Hepatocyte (in vitro differentiated cells): Measurements from ENCODE around the gene FANCI. TPM values are rescaled to one million over a fixed set of nuclear protein-coding genes. Genes with fewer than 3 reads are reported as not detected.

Source experiments
- DNase-seq: peaks from one replicate; pipeline ENCODE4 v3.0.0-alpha.2; 2016; ENCODE audit warnings: low spot score
- H2AFZ ChIP-seq: fragments of 200-600 bp; sonication (generic); 2 replicates; pipeline ENCODE4 v1.6.0; 2016; ENCODE audit warnings: antibody characterized with exemption, mild to moderate bottlenecking
- H3K27ac ChIP-seq: fragments of 200-600 bp; sonication (generic); 2 replicates; pipeline ENCODE4 v1.5.1; 2016; ENCODE audit warnings: mild to moderate bottlenecking
- H3K27me3 ChIP-seq: fragments of 200-600 bp; sonication (generic); 2 replicates; pipeline ENCODE4 v1.6.1; 2016
- H3K36me3 ChIP-seq: fragments of 200-600 bp; sonication (generic); replicated peaks from 2 replicates; pipeline ENCODE4 v1.5.1; 2016; ENCODE audit warnings: low read depth; ENCODE audit not compliant: insufficient read depth
- H3K4me1 ChIP-seq: fragments of 200-600 bp; sonication (generic); 2 replicates; pipeline ENCODE4 v1.5.1; 2016; ENCODE audit warnings: mild to moderate bottlenecking, moderate library complexity; ENCODE audit not compliant: insufficient read depth
- H3K4me2 ChIP-seq: fragments of 200-600 bp; sonication (generic); 2 replicates; pipeline ENCODE4 v1.6.0; 2016
- H3K4me3 ChIP-seq: fragments of 200-600 bp; sonication (generic); 2 replicates; pipeline ENCODE4 v1.5.1; 2016; ENCODE audit warnings: mild to moderate bottlenecking
- H3K79me2 ChIP-seq: fragments of 200-600 bp; sonication (generic); 2 replicates; pipeline ENCODE4 v1.6.0; 2017; ENCODE audit warnings: mild to moderate bottlenecking
- H3K9me2 ChIP-seq: fragments of 200-600 bp; sonication (generic); replicated peaks from 2 replicates; pipeline ENCODE4 v1.6.0; 2017; ENCODE audit warnings: mild to moderate bottlenecking; ENCODE audit not compliant: insufficient read depth
- H3K9me3 ChIP-seq: fragments of 200-600 bp; sonication (generic); 2 replicates; pipeline ENCODE4 v1.5.1; 2016; ENCODE audit warnings: low read depth, mild to moderate bottlenecking
- H4K20me1 ChIP-seq: fragments of 200-600 bp; sonication (generic); 2 replicates; pipeline ENCODE4 v1.6.0; 2016; ENCODE audit warnings: mild to moderate bottlenecking; ENCODE audit not compliant: insufficient read depth, poor library complexity, severe bottlenecking
- EZH2 ChIP-seq: fragments of 200-600 bp; sonication (generic); IDR thresholded peaks from 2 replicates; pipeline ENCODE4 v1.6.1; 2016; ENCODE audit warnings: antibody characterized with exemption, mild to moderate bottlenecking, borderline replicate concordance
- EZH2phosphoT487 ChIP-seq: fragments of 200-600 bp; sonication (generic); IDR thresholded peaks from one replicate; pipeline ENCODE4 v1.6.1; 2018; ENCODE audit warnings: antibody characterized with exemption, mild to moderate bottlenecking, low read depth, moderate library complexity; ENCODE audit not compliant: unreplicated experiment, severe bottlenecking
- WGBS: methylation state at CpG from one replicate; pipeline ENCODE4 v1.1.6; 2016; ENCODE audit warnings: low lambda C conversion rate; ENCODE audit errors: missing lambda C conversion rate; 5-methylcytosine and 5-hydroxymethylcytosine counted together
- polyA plus RNA-seq: library from polyadenylated mRNA; unstranded; fragments of >200 nt; fragmentation: Nextera tagmentation; extraction: Ambion mirVana; gene quantifications from 2 replicates; pipeline ENCODE4 v1.2.1, GENCODE V29; 2016
- total RNA-seq: library from RNA; depleted of rRNA; stranded (reverse); fragments of >200 nt; gene quantifications from 2 replicates; pipeline ENCODE4 v1.2.3, GENCODE V29; 2014
- TF ChIP-seq, protein P1 (sequence below): fragments of 200-600 bp; sonication (generic); IDR thresholded peaks from 2 replicates; pipeline ENCODE4 v1.5.1; 2016; ENCODE audit warnings: antibody characterized with exemption, mild to moderate bottlenecking; ENCODE audit not compliant: poor library complexity

The FANCI gene
- total and polyA plus RNA-seq, 2 experiments from 2014 or later, result 8.0 to 14.5 TPM

DNA sequence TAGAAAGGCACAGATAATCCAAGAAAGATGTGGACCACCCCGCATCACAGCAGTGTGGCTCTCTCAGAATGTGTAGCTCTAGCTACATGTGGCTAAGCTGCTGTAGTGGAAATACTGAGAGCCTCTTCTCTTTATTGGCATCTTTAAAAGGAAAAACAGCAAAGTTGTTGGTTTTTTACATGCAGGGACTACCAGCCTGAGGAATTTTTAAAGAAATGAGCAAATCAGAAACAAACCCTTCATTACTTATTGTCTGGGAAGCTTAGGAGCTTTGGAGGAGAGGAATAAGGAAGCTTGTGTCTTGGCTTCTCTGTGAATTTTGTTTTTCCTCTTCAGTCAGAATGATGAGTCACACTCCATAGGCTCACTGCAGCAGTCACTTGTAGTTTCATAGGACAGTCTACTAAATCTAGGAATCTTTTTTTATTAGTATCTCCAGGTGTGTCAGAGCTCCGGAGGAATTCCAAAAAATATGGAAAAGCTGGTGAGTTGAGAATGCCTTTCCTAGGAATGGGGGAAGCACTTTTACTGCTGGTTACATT lies 63.3 kb downstream of the FANCI start:
- DNase-seq, result no peak

DNA sequence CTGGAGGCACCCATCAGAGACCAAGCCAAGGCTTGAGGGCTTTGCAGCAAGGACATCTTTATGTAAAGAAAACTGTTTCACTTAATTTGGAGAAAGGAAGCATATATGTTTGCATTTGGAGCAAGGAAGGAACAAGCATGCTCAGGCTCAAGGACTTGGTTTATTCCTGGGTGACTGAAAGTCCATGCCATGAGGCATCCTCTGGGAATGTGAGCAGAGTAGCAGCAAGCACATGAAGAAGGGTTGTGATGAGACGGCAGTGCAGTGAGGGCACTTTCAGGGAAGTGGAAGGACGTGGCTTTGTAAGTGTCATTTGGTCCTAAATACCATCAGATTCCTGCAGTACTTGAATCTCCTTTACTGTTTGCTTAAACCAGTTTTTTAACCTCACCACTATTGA lies 64.0 kb downstream of the FANCI start:
- Histone ChIP-seq H3K36me3 (no peaks in the 10 kb centered on the region), H3K79me2 (no peaks in the 10 kb centered on the region), H3K4me1 (no peaks in the 10 kb centered on the region), H3K4me2 (no peak overlapping the region), H3K9me3 (no peaks in the 10 kb centered on the region), H3K27ac (no peak overlapping the region), H4K20me1 (no peaks in the 10 kb centered on the region), H3K27me3 (no peaks in the 10 kb centered on the region), H3K4me3 (no peak overlapping the region), H3K9me2 (no peaks in the 10 kb centered on the region), H2AFZ (no peak overlapping the region)
- 96% methylated on average over 2 of the region's 2 CpGs for WGBS
- no peak for DNase-seq
- TF ChIP-seq EZH2, result no peak
- no peak for TF ChIP-seq EZH2phosphoT487
- TF ChIP-seq, protein P1, sequence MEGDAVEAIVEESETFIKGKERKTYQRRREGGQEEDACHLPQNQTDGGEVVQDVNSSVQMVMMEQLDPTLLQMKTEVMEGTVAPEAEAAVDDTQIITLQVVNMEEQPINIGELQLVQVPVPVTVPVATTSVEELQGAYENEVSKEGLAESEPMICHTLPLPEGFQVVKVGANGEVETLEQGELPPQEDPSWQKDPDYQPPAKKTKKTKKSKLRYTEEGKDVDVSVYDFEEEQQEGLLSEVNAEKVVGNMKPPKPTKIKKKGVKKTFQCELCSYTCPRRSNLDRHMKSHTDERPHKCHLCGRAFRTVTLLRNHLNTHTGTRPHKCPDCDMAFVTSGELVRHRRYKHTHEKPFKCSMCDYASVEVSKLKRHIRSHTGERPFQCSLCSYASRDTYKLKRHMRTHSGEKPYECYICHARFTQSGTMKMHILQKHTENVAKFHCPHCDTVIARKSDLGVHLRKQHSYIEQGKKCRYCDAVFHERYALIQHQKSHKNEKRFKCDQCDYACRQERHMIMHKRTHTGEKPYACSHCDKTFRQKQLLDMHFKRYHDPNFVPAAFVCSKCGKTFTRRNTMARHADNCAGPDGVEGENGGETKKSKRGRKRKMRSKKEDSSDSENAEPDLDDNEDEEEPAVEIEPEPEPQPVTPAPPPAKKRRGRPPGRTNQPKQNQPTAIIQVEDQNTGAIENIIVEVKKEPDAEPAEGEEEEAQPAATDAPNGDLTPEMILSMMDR, result no peak

More for the DNA sequence above, 63.3 kb downstream of the FANCI start:
- no peak overlapping the region for H3K27ac ChIP-seq
- H3K27me3 ChIP-seq, result no peaks in the 10 kb centered on the region
- no peaks in the 10 kb centered on the region for H3K4me1 ChIP-seq
- H3K4me2 ChIP-seq, result no peak overlapping the region
- 82% methylated on average over 2 of the region's 2 CpGs for WGBS
- no peak overlapping the region for H3K4me3 ChIP-seq
- no peaks in the 10 kb centered on the region for H3K9me2 ChIP-seq
- no peaks in the 10 kb centered on the region for H3K9me3 ChIP-seq
- H2AFZ ChIP-seq, result no peak overlapping the region
- TF ChIP-seq EZH2 (no peak), EZH2phosphoT487 (no peak)
- TF ChIP-seq, protein P1, result no peak
- H3K36me3 ChIP-seq, result no peaks in the 10 kb centered on the region
- no peaks in the 10 kb centered on the region for H3K79me2 ChIP-seq
- H4K20me1 ChIP-seq, result no peaks in the 10 kb centered on the region

DNA sequence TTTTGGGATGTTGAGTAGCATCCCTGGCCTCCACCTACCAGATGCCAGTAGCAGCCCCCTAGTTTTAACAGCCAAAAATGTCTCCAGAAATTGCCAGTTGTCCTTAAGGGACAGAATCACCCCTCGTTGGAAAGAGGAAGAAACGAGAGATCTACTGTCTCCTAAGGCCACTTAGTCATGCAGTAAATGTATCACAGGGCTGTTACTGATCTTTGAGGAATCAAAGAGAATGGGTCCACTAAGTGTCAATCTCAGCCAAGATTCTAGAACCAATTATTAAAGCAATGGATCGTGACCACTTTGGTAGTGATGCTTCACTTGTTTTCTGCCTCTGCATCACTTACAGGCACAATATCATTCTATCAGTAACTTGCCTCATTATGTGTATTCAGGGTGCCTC lies 64.5 kb downstream of the FANCI start:
- H3K4me3 ChIP-seq, result no peak overlapping the region
- no peak overlapping the region for H3K27ac ChIP-seq
- no peak for DNase-seq
- no peaks in the 10 kb centered on the region for H3K79me2 ChIP-seq
- WGBS, result 64% methylated on average over 3 of the region's 3 CpGs
- H3K9me3 ChIP-seq, result no peaks in the 10 kb centered on the region
- no peaks in the 10 kb centered on the region for H3K9me2 ChIP-seq
- no peaks in the 10 kb centered on the region for H3K36me3 ChIP-seq
- H4K20me1 ChIP-seq, result no peaks in the 10 kb centered on the region
- TF ChIP-seq EZH2phosphoT487 (no peak), EZH2 (no peak)
- TF ChIP-seq, protein P1, result no peak
- H3K4me2 ChIP-seq, result no peak overlapping the region
- H2AFZ ChIP-seq, result no peak overlapping the region
- H3K4me1 ChIP-seq, result no peaks in the 10 kb centered on the region
- no peaks in the 10 kb centered on the region for H3K27me3 ChIP-seq

DNA sequence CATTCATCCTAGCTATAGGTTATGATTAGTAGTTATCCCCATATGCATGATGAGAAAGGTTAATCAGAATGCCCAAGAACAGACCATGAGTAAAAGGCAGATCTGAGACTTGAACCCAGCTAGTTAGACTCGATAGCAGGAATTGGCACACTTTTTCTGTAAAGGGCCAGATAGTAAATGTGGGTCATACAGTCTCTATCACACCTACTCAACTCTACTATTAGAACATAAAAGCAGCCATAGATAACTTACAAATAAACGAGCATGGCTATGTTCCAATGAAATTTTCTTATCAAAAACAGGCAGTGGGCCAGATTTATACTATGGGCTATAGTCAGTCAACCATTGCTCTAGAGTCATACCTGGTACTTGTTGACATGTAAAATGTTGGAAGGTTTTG lies 66.2 kb downstream of the FANCI start:
- H3K9me2 ChIP-seq, result no peaks in the 10 kb centered on the region
- no peak overlapping the region for H3K4me2 ChIP-seq
- no peaks in the 10 kb centered on the region for H3K9me3 ChIP-seq
- H3K4me1 ChIP-seq, result no peaks in the 10 kb centered on the region
- H3K79me2 ChIP-seq, result no peaks in the 10 kb centered on the region
- H3K36me3 ChIP-seq, result no peaks in the 10 kb centered on the region
- no peaks in the 10 kb centered on the region for H4K20me1 ChIP-seq
- 96% methylated on average over 2 of the region's 2 CpGs for WGBS
- H2AFZ ChIP-seq, result no peak overlapping the region
- no peak overlapping the region for H3K27ac ChIP-seq
- no peak for DNase-seq
- no peaks in the 10 kb centered on the region for H3K27me3 ChIP-seq
- H3K4me3 ChIP-seq, result no peak overlapping the region
- TF ChIP-seq EZH2phosphoT487, result no peak
- no peak for TF ChIP-seq EZH2
- TF ChIP-seq, protein P1, result no peak
